Left lung (tissue), 10 donors: Measurements from ENCODE around the gene KIAA0513. TPM values are rescaled to one million over a fixed set of nuclear protein-coding genes. Genes with fewer than 3 reads are reported as not detected.
A peak's percentile ranks its signal among the peaks of the same experiment; 100 is the strongest.

Source experiments
- ATAC-seq: fragments of 200-7000 bp; cut with Tn5 transposase; one replicate; pipeline ENCODE4 v1.9.1; 2020; ENCODE audit warnings: moderate library complexity
- DNase-seq, 4 donors: peaks; one replicate each; pipeline ENCODE4 v3.0.0-alpha.2; 2013 to 2020
- H3K27ac ChIP-seq, 2 donors: fragments of 200-600 bp; sonication (generic) in 1 of 2; one replicate each; pipeline versions ENCODE4 v1.5.0 to v1.8.0; 2020 to 2021
- H3K27me3 ChIP-seq, 2 donors: fragments of 200-600 bp; sonication (generic) in 1 of 2; one replicate each; pipeline versions ENCODE4 v1.5.0 to v1.8.0; 2020 to 2021
- H3K36me3 ChIP-seq, 2 donors: fragments of 200-600 bp; sonication (generic) in 1 of 2; one replicate each; pipeline versions ENCODE4 v1.5.0 to v1.8.0; 2020 to 2021
- H3K4me1 ChIP-seq, 2 donors: fragments of 200-600 bp; one replicate each; pipeline ENCODE4 v1.8.0; 2021
- H3K4me3 ChIP-seq, 2 donors: fragments of 200-600 bp; sonication (generic) in 1 of 2; one replicate each; pipeline versions ENCODE4 v1.5.0 to v1.8.0; 2020 to 2021; ENCODE audit warnings: mild to moderate bottlenecking in 1 of 2
- H3K9me3 ChIP-seq, 2 donors: fragments of 200-600 bp; sonication (generic) in 1 of 2; one replicate each; pipeline versions ENCODE4 v1.5.0 to v1.8.0; 2020 to 2021
- intact Hi-C, 2 donors: fragments of 100-400 bp; cut with DNase I; formaldehyde crosslinking; loops; one replicate each; pipeline versions ENCODE4 v1.11.2 to v1.14.2; 2022
- polyA plus RNA-seq, 6 donors: library from polyadenylated mRNA; unstranded; fragments of 120-200 nt; gene quantifications; one replicate each; pipeline ENCODE4 v1.2.1, GENCODE V29; 2013; ENCODE audit not compliant: insufficient read length in 6 of 6
- total RNA-seq, 2 donors: library from RNA; stranded (reverse); fragmentation: NEBNext Ultra II Directional; extraction: Animal tissue kit (Norgen Biotek cat#: 25700); gene quantifications; one replicate each; pipeline ENCODE4 v1.2.1, GENCODE V29; 2021
- TF ChIP-seq, protein P1 (sequence below), 2 donors: fragments of 200-600 bp; sonication (generic) in 1 of 2; IDR thresholded peaks; one replicate each; pipeline versions ENCODE4 v1.5.0 to v1.8.0; 2021; ENCODE audit warnings: antibody characterized with exemption in 2 of 2
- donor health status: DM: no; HTN: yes; CAD: no.
- donor health status: DM: no; HTN: no; CAD: no.

The KIAA0513 gene
- total and polyA plus RNA-seq, 8 donors = 4.4 to 31.7 (median 7.6) TPM

DNA sequence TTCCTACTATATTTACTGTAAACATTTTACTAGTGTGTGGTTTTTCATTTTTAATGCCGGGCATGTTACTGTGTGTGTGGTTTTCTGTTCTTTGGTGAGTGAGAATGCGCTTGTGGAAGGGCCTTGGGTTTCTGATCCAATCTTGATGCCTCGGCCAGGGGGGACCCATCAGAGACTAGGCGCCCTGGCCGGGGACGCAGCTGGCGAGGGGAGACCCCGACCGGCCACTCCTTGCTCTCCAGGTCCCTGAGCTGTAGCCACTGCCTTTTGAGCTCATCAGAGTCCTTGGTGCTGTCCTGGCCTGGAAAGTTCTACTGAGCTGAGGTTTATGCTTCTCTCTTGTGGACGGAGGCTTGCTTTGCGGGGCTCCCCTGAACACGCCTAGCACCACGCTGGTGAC, 37.5 kb downstream of the KIAA0513 start:
- Histone ChIP-seq H3K27ac (no peak overlapping the region), H3K9me3 (no peaks in the 10 kb centered on the region), H3K27me3 (no peaks in the 10 kb centered on the region), H3K4me1 (peaks cover 0 to 41% of the 10 kb centered on the region in 2 donors), H3K4me3 (no peak overlapping the region), H3K36me3 (peaks cover 0 to 50% of the 10 kb centered on the region in 2 donors)
- ATAC-seq (no peak), DNase-seq (peak in 1 of 4 donors; percentile 51)
- TF ChIP-seq, protein P1, sequence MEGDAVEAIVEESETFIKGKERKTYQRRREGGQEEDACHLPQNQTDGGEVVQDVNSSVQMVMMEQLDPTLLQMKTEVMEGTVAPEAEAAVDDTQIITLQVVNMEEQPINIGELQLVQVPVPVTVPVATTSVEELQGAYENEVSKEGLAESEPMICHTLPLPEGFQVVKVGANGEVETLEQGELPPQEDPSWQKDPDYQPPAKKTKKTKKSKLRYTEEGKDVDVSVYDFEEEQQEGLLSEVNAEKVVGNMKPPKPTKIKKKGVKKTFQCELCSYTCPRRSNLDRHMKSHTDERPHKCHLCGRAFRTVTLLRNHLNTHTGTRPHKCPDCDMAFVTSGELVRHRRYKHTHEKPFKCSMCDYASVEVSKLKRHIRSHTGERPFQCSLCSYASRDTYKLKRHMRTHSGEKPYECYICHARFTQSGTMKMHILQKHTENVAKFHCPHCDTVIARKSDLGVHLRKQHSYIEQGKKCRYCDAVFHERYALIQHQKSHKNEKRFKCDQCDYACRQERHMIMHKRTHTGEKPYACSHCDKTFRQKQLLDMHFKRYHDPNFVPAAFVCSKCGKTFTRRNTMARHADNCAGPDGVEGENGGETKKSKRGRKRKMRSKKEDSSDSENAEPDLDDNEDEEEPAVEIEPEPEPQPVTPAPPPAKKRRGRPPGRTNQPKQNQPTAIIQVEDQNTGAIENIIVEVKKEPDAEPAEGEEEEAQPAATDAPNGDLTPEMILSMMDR (IDR thresholded peaks at IDR 0.05) = no peak
- intact Hi-C loops = no loop called here

DNA sequence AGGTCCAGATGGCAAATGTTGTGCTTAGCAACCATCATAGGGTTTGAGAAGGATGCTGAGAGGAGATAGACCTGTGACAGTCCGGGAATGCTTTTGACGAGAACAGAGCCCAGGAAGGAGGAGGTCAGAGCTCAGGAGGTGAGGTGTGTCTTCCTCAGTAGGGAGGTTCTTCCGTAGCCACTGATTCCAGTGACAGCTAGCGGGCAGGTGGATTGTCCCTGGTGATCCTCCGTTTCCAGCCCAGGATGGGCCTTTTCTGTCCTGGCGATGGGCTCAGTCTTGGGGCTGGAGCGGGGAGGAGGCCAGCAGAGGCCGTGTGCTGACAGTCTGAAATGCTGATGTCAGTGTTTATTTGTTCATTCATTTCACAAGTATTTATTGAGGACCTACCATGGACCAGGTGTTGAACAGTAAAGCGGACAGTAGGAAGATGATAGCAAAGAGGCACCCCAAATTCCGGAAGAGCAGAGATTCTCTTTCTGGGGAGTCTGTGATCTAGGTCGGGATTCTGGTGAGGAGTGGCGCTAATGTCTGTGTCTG, 38.8 kb downstream of the KIAA0513 start:
- ATAC-seq (no peak), DNase-seq (peak in 1 of 4 donors; percentile 28)
- TF ChIP-seq, protein P1 (IDR thresholded peaks at IDR 0.05) = no peak
- Histone ChIP-seq H3K36me3 (peaks cover 0 to 64% of the 10 kb centered on the region in 2 donors), H3K27me3 (no peaks in the 10 kb centered on the region), H3K4me3 (no peak overlapping the region), H3K27ac (no peak overlapping the region), H3K9me3 (no peaks in the 10 kb centered on the region), H3K4me1 (peaks cover 0 to 29% of the 10 kb centered on the region in 2 donors)
- intact Hi-C loops = no loop called here

DNA sequence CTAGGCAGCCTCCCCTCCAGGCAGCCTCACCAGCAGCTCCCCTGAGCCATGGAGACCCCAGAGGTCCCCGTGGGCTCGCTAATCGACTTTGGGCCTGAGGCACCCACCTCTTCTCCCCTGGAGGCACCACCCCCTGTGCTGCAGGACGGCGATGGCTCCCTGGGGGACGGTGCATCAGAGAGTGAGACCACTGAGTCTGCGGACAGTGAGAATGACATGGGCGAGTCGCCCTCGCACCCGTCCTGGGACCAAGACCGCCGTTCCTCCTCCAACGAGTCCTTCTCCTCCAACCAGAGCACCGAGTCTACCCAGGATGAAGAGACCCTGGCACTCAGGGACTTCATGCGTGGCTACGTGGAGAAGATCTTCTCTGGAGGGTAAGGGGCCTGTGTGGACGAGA, 39.4 kb downstream of the KIAA0513 start:
- Histone ChIP-seq H3K27ac (no peak overlapping the region), H3K4me1 (peaks cover 0 to 23% of the 10 kb centered on the region in 2 donors), H3K9me3 (no peaks in the 10 kb centered on the region), H3K36me3 (peaks cover 0 to 70% of the 10 kb centered on the region in 2 donors), H3K4me3 (no peak overlapping the region), H3K27me3 (no peaks in the 10 kb centered on the region)
- intact Hi-C loops = no loop called here
- peak in 1 of 4 donors; percentile 64 for DNase-seq
- no peak for ATAC-seq
- TF ChIP-seq, protein P1 (IDR thresholded peaks at IDR 0.05) = no peak

DNA sequence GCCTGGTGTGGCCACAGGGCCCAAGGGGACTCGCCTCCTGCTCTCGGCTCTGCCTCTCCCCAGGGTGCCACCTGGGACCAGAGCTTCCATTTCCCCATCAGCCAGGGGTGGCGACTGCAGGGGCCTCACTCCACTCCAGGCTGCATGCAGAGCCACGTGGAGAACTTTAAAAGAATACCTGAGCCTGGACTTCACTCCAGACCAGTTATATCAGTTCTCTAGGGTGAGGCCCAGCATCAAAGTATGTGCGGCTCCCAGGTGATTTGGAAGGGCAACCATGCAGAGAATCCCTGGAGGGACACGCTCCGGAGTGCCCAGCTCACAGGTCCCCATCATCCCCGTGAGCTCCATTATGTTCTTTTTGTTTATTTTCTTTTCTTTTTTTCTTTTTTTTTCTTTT, 39.8 kb downstream of the KIAA0513 start:
- Histone ChIP-seq H3K27me3 (no peaks in the 10 kb centered on the region), H3K36me3 (peaks cover 0 to 74% of the 10 kb centered on the region in 2 donors), H3K27ac (no peak overlapping the region), H3K4me3 (no peak overlapping the region), H3K4me1 (peaks cover 0 to 22% of the 10 kb centered on the region in 2 donors), H3K9me3 (no peaks in the 10 kb centered on the region)
- DNase-seq (peak in 1 of 4 donors; percentile 10), ATAC-seq (no peak)
- intact Hi-C loops = no loop called here
- TF ChIP-seq, protein P1 (IDR thresholded peaks at IDR 0.05) = no peak

DNA sequence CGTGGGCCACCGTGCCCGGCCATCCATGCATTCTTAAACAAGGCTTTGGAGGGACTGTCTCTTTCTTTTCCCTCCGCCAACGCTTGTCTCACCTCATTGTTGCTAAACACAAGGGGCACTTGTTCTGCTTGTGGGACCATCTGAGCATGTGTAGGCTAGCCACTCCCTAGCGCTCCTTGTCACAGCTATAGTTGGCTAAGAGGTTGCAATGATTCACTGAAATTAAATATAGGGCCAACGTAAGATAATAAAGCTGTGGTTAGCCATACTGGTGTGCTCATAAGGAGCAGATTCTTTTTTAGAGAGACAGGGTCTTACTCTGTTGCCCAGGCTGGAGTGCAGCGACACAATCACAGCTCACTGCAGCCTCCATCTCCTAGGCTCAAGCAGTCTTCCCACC, 41.2 kb downstream of the KIAA0513 start:
- intact Hi-C loops = no loop called here
- Histone ChIP-seq H3K27me3 (no peaks in the 10 kb centered on the region), H3K9me3 (no peaks in the 10 kb centered on the region), H3K36me3 (peaks cover 0 to 87% of the 10 kb centered on the region in 2 donors), H3K4me3 (no peak overlapping the region), H3K4me1 (peaks cover 0 to 12% of the 10 kb centered on the region in 2 donors), H3K27ac (no peak overlapping the region)
- no peak for ATAC-seq
- no peak for DNase-seq
- TF ChIP-seq, protein P1 (IDR thresholded peaks at IDR 0.05) = no peak
